CD4-positive, alpha-beta T cell treated with Interleukin-12 subunit alpha and Interleukin-12 subunit beta, for 1 hour (primary cell): ENCODE measurements around the gene SF3B1.
"Not testable (repeated sequence)": the region's sequence is repeated elsewhere in the genome, so short reads cannot be mapped to it uniquely, and the experiment has no call there.

Experiments used
- DNase-seq: peaks from one replicate; pipeline ENCODE4 v3.0.0-alpha.2; 2020

The SF3B1 gene

GRCh38 chr2:197378086-197378485, 56.7 kb downstream of the SF3B1 start:
- no peak for DNase-seq

- DNase-seq = no peak
These were observed 57.2 kb downstream of the SF3B1 start for GRCh38 chr2:197377670-197378069.

GRCh38 chr2:197372592-197372991, 62.2 kb downstream of the SF3B1 start:
- no peak for DNase-seq

GRCh38 chr2:197370664-197371063, 64.2 kb downstream of the SF3B1 start:
- DNase-seq = not testable (repeated sequence)

GRCh38 chr2:197369933-197370320, 64.9 kb downstream of the SF3B1 start:
- DNase-seq = no peak

GRCh38 chr2:197369228-197369932, 65.4 kb downstream of the SF3B1 start:
- no peak for DNase-seq

GRCh38 chr2:197368412-197368811, 66.4 kb downstream of the SF3B1 start:
- DNase-seq = no peak

GRCh38 chr2:197363998-197364397, 70.8 kb downstream of the SF3B1 start:
- no peak for DNase-seq

GRCh38 chr2:197360744-197361156, 74.1 kb downstream of the SF3B1 start:
- DNase-seq = no peak

- no peak for DNase-seq
These were observed 75.0 kb downstream of the SF3B1 start for GRCh38 chr2:197359859-197360258.

- no peak for DNase-seq
These were observed 75.9 kb downstream of the SF3B1 start for GRCh38 chr2:197358931-197359330.

GRCh38 chr2:197357986-197358385, 76.8 kb downstream of the SF3B1 start:
- no peak for DNase-seq

- DNase-seq = peak; percentile 24
These were observed 78.7 kb downstream of the SF3B1 start for GRCh38 chr2:197356136-197356535.

- DNase-seq = no peak
These were observed 80.7 kb downstream of the SF3B1 start for GRCh38 chr2:197354169-197354558.

- DNase-seq = no peak
These were observed 81.2 kb downstream of the SF3B1 start for GRCh38 chr2:197353393-197354168.

GRCh38 chr2:197349699-197350098, 85.1 kb downstream of the SF3B1 start:
- DNase-seq = no peak

- DNase-seq = no peak
These were observed 86.0 kb downstream of the SF3B1 start for GRCh38 chr2:197348721-197349360.

- DNase-seq = no peak
These were observed 88.9 kb downstream of the SF3B1 start for GRCh38 chr2:197345846-197346370.

- DNase-seq = not testable (repeated sequence)
These were observed 90.9 kb downstream of the SF3B1 start for GRCh38 chr2:197343968-197344367.

- DNase-seq = no peak
These were observed 94.2 kb downstream of the SF3B1 start for GRCh38 chr2:197340591-197340990.
